LNCaP clone FGC (cell line): ENCODE data around the gene PDE9A.

ENCODE experiments used
- DNase-seq: peaks from one replicate; pipeline ENCODE4 v3.0.0-alpha.2; 2011; ENCODE audit warnings: low read depth
- H3K4me3 ChIP-seq: 2 replicates; pipeline ENCODE4 v1.5.1; 2011; ENCODE audit warnings: mild to moderate bottlenecking, low read depth, low read length, control low read depth
- CTCF ChIP-seq: IDR thresholded peaks from 2 replicates; pipeline ENCODE4 v1.5.1; 2012; ENCODE audit warnings: mild to moderate bottlenecking; ENCODE audit not compliant: control insufficient read depth, insufficient read depth; ENCODE audit errors: extremely low read depth

The PDE9A gene

GRCh38 chr21:42744520-42745445 is 91.4 kb downstream of the PDE9A start:
- TF ChIP-seq CTCF = no peak
- no peak for DNase-seq

GRCh38 chr21:42745511-42746239 is 92.3 kb downstream of the PDE9A start:
- DNase-seq = no peak
- H3K4me3 ChIP-seq = no peak overlapping the region
- no peak for TF ChIP-seq CTCF

More at GRCh38 chr21:42744520-42745445, 91.4 kb downstream of the PDE9A start:
- H3K4me3 ChIP-seq = no peak overlapping the region

GRCh38 chr21:42746240-42746592 is 92.8 kb downstream of the PDE9A start:
- TF ChIP-seq CTCF = no peak
- H3K4me3 ChIP-seq = no peak overlapping the region
- no peak for DNase-seq

- no peak overlapping the region for H3K4me3 ChIP-seq
- TF ChIP-seq CTCF = no peak
- no peak for DNase-seq
Measured at GRCh38 chr21:42746593-42747275, 93.3 kb downstream of the PDE9A start.

GRCh38 chr21:42747276-42747701 is 93.9 kb downstream of the PDE9A start:
- no peak for TF ChIP-seq CTCF
- H3K4me3 ChIP-seq = no peak overlapping the region
- no peak for DNase-seq

- H3K4me3 ChIP-seq = no peak overlapping the region
- no peak for TF ChIP-seq CTCF
- no peak for DNase-seq
Measured at GRCh38 chr21:42747746-42748351, 94.4 kb downstream of the PDE9A start.
